ENCODE results near the gene RNF13. TPM values are rescaled to one million over a fixed set of nuclear protein-coding genes. Genes with fewer than 3 reads are reported as not detected.

RNF13 gene
- total and polyA plus RNA-seq, 3 donors from 2014 or later, result 41.7 to 85.0 (median 81.8) TPM

- no peak overlapping the region for H3K4me3 ChIP-seq
- no peaks in the 10 kb centered on the region for H3K9me3 ChIP-seq
- H3K27me3 ChIP-seq, result no peaks in the 10 kb centered on the region
- no peak overlapping the region for H3K27ac ChIP-seq
- intact Hi-C loops (cut with DNase I; ENCODE audit: low total_unique reads), result no loop called here
- no peaks in the 10 kb centered on the region for H3K36me3 ChIP-seq (ENCODE audit: low read depth, missing control alignments)
- 78 to 91% methylated on average over 8 of the region's 8 CpGs for WGBS, 2 donors
- no peaks in the 10 kb centered on the region for H3K4me1 ChIP-seq
- TF ChIP-seq POLR2A (IDR thresholded peaks at IDR 0.05) (no peak), CTCF (IDR thresholded peaks at IDR 0.05) (no peak)
- DNase-seq, result no peak
Observed at GRCh38 chr3:149800693-149801092, 12.3 kb upstream of the RNF13 start.

- Histone ChIP-seq H3K36me3 (ENCODE audit: low read depth, missing control alignments) (no peaks in the 10 kb centered on the region), H3K9me3 (no peaks in the 10 kb centered on the region), H3K4me1 (no peaks in the 10 kb centered on the region), H3K27me3 (no peaks in the 10 kb centered on the region), H3K27ac (no peak overlapping the region), H3K4me3 (no peak overlapping the region)
- DNase-seq, result no peak
- no peak for TF ChIP-seq POLR2A (IDR thresholded peaks at IDR 0.05)
- TF ChIP-seq CTCF (IDR thresholded peaks at IDR 0.05), result no peak
- WGBS, 2 donors, result 68 to 79% methylated on average over 1 of the region's 1 CpG
- intact Hi-C loops (cut with DNase I; ENCODE audit: low total_unique reads), result no loop called here
Observed at GRCh38 chr3:149801195-149801594, 11.8 kb upstream of the RNF13 start.

GRCh38 chr3:149801639-149802038, 11.4 kb upstream of the RNF13 start:
- DNase-seq, result no peak
- no peak overlapping the region for H3K27ac ChIP-seq
- H3K4me3 ChIP-seq, result no peak overlapping the region
- TF ChIP-seq POLR2A (IDR thresholded peaks at IDR 0.05) (no peak), CTCF (IDR thresholded peaks at IDR 0.05) (no peak)
- no peaks in the 10 kb centered on the region for H3K27me3 ChIP-seq
- intact Hi-C loops (cut with DNase I; ENCODE audit: low total_unique reads), result no loop called here
- 71 to 81% methylated on average over 5 of the region's 5 CpGs for WGBS, 2 donors
- H3K4me1 ChIP-seq, result no peaks in the 10 kb centered on the region
- H3K9me3 ChIP-seq, result no peaks in the 10 kb centered on the region
- H3K36me3 ChIP-seq (ENCODE audit: low read depth, missing control alignments), result no peaks in the 10 kb centered on the region

GRCh38 chr3:149806171-149806778, 6.7 kb upstream of the RNF13 start:
- 69 to 82% methylated on average over 2 of the region's 2 CpGs for WGBS, 2 donors
- Histone ChIP-seq H3K27ac (no peak overlapping the region), H3K4me3 (no peak overlapping the region), H3K36me3 (ENCODE audit: low read depth, missing control alignments) (no peaks in the 10 kb centered on the region), H3K27me3 (no peaks in the 10 kb centered on the region), H3K9me3 (no peaks in the 10 kb centered on the region), H3K4me1 (no peaks in the 10 kb centered on the region)
- no peak for DNase-seq
- intact Hi-C loops (cut with DNase I; ENCODE audit: low total_unique reads), result no loop called here
- TF ChIP-seq POLR2A (IDR thresholded peaks at IDR 0.05), result no peak
- no peak for TF ChIP-seq CTCF (IDR thresholded peaks at IDR 0.05)

GRCh38 chr3:149808209-149808829, 4.7 kb upstream of the RNF13 start:
- 36 to 42% methylated on average over 4 of the region's 4 CpGs for WGBS, 2 donors
- peak; percentile 85 for DNase-seq
- no peaks in the 10 kb centered on the region for H3K9me3 ChIP-seq
- intact Hi-C loops (cut with DNase I; ENCODE audit: low total_unique reads), result no loop called here
- no peak overlapping the region for H3K27ac ChIP-seq
- no peaks in the 10 kb centered on the region for H3K27me3 ChIP-seq
- H3K4me3 ChIP-seq, result no peak overlapping the region
- no peaks in the 10 kb centered on the region for H3K36me3 ChIP-seq (ENCODE audit: low read depth, missing control alignments)
- peak; percentile 59 to 74 (median 62) for TF ChIP-seq CTCF (IDR thresholded peaks at IDR 0.05)
- no peak for TF ChIP-seq POLR2A (IDR thresholded peaks at IDR 0.05)
- H3K4me1 ChIP-seq, result no peaks in the 10 kb centered on the region
